GM08714 (cell line): ENCODE data around the gene SIGLECL1.
"Not testable (repeated sequence)": the region's sequence is repeated elsewhere in the genome, so short reads cannot be mapped to it uniquely, and the experiment has no call there.

ENCODE experiments used
- H3K4me3 ChIP-seq: fragments of 200-500 bp; sonication (Bioruptor generic); 2 replicates; pipeline ENCODE4 v1.5.1; 2014; ENCODE audit warnings: mild to moderate bottlenecking, low read length, inconsistent platforms
- ZNF274 ChIP-seq: IDR thresholded peaks from 2 replicates; pipeline ENCODE4 v1.6.1; 2012; ENCODE audit warnings: mild to moderate bottlenecking, low read depth, low read length

SIGLECL1 gene

GRCh38 chr19:51250786-51251467, at the start of gene SIGLECL1:
Gene SIGLECL1 (plus strand): TSS chr19:51251080. CDS start chr19:51264073, 12,993 bp downstream.
- H3K4me3 ChIP-seq, result no peak within 1 kb of the TSS
- no peak for TF ChIP-seq ZNF274

GRCh38 chr19:51201712-51202111, 49.2 kb upstream of the SIGLECL1 start:
- no peak overlapping the region for H3K4me3 ChIP-seq
- no peak for TF ChIP-seq ZNF274

- H3K4me3 ChIP-seq, result no peak overlapping the region
- TF ChIP-seq ZNF274, result no peak
Measured at GRCh38 chr19:51203916-51204315, 47.0 kb upstream of the SIGLECL1 start.

- TF ChIP-seq ZNF274, result no peak
- H3K4me3 ChIP-seq, result no peak overlapping the region
Measured at GRCh38 chr19:51204321-51204720, 46.6 kb upstream of the SIGLECL1 start.

- no peak for TF ChIP-seq ZNF274
- H3K4me3 ChIP-seq, result no peak overlapping the region
Measured at GRCh38 chr19:51207747-51208146, 43.1 kb upstream of the SIGLECL1 start.

- no peak for TF ChIP-seq ZNF274
- H3K4me3 ChIP-seq, result no peak overlapping the region
Measured at GRCh38 chr19:51210191-51210784, 40.6 kb upstream of the SIGLECL1 start.

DNA sequence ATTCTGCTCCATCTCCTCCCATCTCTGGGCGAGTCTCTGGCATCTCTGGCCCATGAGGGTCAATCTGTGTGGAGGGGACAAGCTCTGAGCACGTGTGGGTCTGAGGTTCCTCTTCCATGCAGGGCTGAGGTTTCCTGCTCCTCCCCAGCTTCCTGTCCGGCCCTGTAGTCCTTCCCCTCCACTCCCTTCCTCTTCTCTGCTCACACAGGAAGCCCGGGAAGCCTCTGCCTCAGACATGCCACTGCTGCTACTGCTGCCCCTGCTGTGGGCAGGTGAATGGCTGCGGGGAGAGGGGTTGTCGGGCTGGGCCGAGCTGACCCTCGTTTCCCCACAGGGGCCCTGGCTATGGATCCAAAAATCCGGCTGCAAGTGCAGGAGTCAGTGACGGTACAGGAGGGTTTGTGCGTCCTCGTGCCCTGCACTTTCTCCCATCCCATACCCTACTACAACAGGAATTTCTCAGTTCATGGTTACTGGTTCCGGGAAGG, 40.0 kb upstream of the SIGLECL1 start:
- H3K4me3 ChIP-seq, result not testable (repeated sequence)

DNA sequence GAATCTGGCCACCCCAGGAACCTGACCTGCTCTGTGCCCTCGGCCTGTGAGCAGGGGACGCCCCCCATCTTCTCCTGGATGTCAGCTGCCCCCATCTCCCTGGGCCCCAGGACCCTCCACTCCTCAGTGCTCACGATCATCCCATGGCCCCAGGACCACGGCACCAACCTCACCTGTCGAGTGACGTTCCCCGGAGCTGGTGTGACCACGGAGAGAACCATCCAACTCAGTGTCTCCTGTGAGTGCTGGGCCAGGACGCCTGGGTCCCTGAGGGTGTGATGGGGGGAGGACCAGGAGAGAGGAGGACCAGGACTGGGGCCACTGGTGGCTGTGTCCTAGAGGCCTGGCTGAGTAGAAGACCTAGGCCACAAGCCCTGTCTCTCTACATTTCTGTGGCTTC, 39.0 kb upstream of the SIGLECL1 start:
- no peak for TF ChIP-seq ZNF274
- no peak overlapping the region for H3K4me3 ChIP-seq

DNA sequence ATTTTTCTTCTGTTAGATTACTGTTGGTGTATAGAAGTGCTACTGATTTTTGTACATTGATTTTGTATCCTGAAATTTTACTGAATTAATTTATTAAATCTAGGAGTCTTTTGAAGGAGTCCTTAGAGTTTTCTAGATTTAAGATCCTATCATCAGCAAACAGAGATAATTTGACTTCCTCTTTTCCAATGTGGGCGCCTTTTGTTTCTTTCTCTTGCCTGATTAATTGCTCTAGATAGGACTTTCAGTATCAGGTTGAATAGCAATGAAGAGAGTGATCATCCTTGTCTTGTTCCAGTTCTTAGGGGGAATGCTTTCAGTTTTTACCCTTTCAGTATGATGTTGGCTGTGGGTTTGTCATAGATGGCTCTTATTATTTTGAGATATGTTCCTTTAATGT, 31.6 kb upstream of the SIGLECL1 start:
- no peak for TF ChIP-seq ZNF274
- no peak overlapping the region for H3K4me3 ChIP-seq

GRCh38 chr19:51219971-51220370, 30.9 kb upstream of the SIGLECL1 start:
- H3K4me3 ChIP-seq, result no peak overlapping the region
- TF ChIP-seq ZNF274, result no peak

DNA sequence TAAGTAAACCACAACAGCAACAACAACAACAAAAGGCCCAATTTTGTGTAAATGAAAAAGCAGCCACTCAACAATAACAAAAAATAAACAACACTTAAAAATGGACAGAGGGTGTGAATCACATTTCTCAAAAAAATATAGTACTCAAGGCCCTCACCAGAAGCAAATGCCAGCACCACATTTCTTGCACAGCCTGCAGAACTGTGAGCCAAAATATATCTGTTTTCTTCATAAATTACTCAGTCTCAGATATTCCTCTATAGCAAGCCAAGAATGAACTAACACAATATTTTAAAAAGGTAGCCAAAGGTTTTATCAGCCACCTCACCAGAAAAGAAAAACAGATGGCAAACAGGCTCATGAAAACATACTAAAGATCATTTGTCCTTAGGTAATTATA, 29.9 kb upstream of the SIGLECL1 start:
- TF ChIP-seq ZNF274, result no peak
- no peak overlapping the region for H3K4me3 ChIP-seq

DNA sequence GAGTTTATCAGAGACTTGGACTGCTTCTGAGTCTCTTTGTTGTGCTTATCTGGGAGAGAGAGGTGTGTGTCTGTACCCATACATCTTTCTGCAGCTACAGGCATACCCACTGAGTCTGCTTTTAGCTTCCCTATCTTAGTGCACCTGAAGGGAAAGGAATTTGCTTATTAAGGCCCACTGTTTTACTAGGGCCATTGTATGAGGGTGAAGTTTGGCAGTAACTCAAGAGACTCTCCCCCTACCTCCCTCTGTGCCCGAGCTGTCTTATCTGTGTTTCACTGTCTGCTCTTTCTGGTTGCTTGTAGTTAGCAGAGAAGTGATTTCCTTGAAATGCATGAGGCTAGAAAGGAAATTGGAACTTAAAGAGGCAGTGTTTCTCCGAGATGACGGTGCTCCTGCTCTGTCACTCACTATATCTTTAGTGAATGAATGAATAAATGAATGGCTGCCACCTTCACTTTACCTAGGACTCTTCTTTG, 26.7 kb upstream of the SIGLECL1 start:
- H3K4me3 ChIP-seq, result no peak overlapping the region
- no peak for TF ChIP-seq ZNF274

- not testable (repeated sequence) for H3K4me3 ChIP-seq
Measured at GRCh38 chr19:51224898-51225393, 25.9 kb upstream of the SIGLECL1 start, which contains the start of gene CD33. Gene CD33 (plus strand): TSS chr19:51225080. CDS start chr19:51225119, 39 bp downstream.

- no peak overlapping the region for H3K4me3 ChIP-seq
Measured at GRCh38 chr19:51226067-51226466, 24.8 kb upstream of the SIGLECL1 start.

GRCh38 chr19:51227326-51227725, 23.6 kb upstream of the SIGLECL1 start:
- TF ChIP-seq ZNF274, result no peak
- no peak overlapping the region for H3K4me3 ChIP-seq

More at GRCh38 chr19:51226067-51226466, 24.8 kb upstream of the SIGLECL1 start:
- no peak for TF ChIP-seq ZNF274
